K562 (cell line): ENCODE measurements around the gene CENPT. TPM values are rescaled to one million over a fixed set of nuclear protein-coding genes. Genes with fewer than 3 reads are reported as not detected.

Experiments used
- ATAC-seq: fragments of 200-7000 bp; cut with Tn5 transposase; 3 replicates; pipeline ENCODE4 v1.9.1; 2020; ENCODE audit warnings: moderate library complexity
- BruUV-seq: library from RNA; stranded (reverse); fragments of 400-500 nt; replicated peaks from 2 replicates; lab custom pipeline; 2021; lab: Mats Ljungman, UMichigan
- CTCF ChIA-PET: fragments of 300-600 bp; formaldehyde crosslinking; extraction: SDS; loops from one replicate; lab custom pipeline; 2021; ENCODE audit warnings: low intra/inter-chr PET ratio; lab: Yijun Ruan, JAX
- POLR2A ChIA-PET: fragments of 300-600, 350-650 bp; sonication (Branson Sonifier 250); formaldehyde crosslinking; extraction: SDS; loops from one replicate; lab custom pipeline; 2021; ENCODE audit warnings: antibody characterized with exemption, inconsistent platforms; lab: Yijun Ruan, JAX
- DNase-seq, 4 experiments: peaks; one replicate each; pipeline versions ENCODE4 v3.0.0 to v3.0.0-alpha.2; 2011 to 2018; ENCODE audit warnings: low spot score in 3 of 4, mixed read lengths in 3 of 4; ENCODE audit errors: extremely low read depth in 1 of 4
- FAIRE-seq: peaks from 2 replicates; lab custom pipeline; 2011; peaks lifted over from hg19 to GRCh38; lab: Jason Lieb, UNC
- H2AFZ ChIP-seq: 2 replicates; pipeline ENCODE4 v1.6.0; 2011; ENCODE audit warnings: low read depth, low read length, control low read depth, inconsistent platforms
- H3K27ac ChIP-seq: fragments of 200-600 bp; 3 replicates; pipeline ENCODE4 v1.8.0; 2011; ENCODE audit warnings: low read depth, mild to moderate bottlenecking, control low read depth, inconsistent platforms, low read length, moderate library complexity, mixed read lengths; ENCODE audit errors: extremely low read depth
- H3K27me3 ChIP-seq, 2 experiments: fragments of 300-600 bp in 1 of 2; 2 replicates in 1 of 2; 3 replicates in 1 of 2; pipeline versions ENCODE4 v1.6.0 to v1.8.0; 2011; ENCODE audit warnings: inconsistent platforms in 2 of 2, low read length in 2 of 2, mild to moderate bottlenecking in 1 of 2, mixed read lengths in 1 of 2, moderate library complexity in 1 of 2; ENCODE audit not compliant: control insufficient read depth in 2 of 2, insufficient read depth in 2 of 2
- H3K36me3 ChIP-seq: fragments of 300-600 bp; 3 replicates; pipeline ENCODE4 v1.8.0; 2011; ENCODE audit warnings: mild to moderate bottlenecking, low read length, inconsistent platforms; ENCODE audit not compliant: control insufficient read depth, insufficient read depth
- H3K4me1 ChIP-seq, 2 experiments: fragments of 200-600 bp in 1 of 2; replicated peaks in 1 of 2; 2 replicates in 1 of 2; 3 replicates in 1 of 2; pipeline versions ENCODE4 v1.5.1 to v1.8.0; 2011; ENCODE audit warnings: inconsistent platforms in 2 of 2, low read length in 2 of 2, mild to moderate bottlenecking in 1 of 2, mixed read lengths in 1 of 2, moderate library complexity in 1 of 2; ENCODE audit not compliant: control insufficient read depth in 2 of 2, insufficient read depth in 2 of 2
- H3K4me2 ChIP-seq: 2 replicates; pipeline ENCODE4 v1.6.1; 2011; ENCODE audit warnings: low read length, control low read depth, inconsistent platforms, mixed read lengths; ENCODE audit not compliant: insufficient read depth
- H3K4me3 ChIP-seq: fragments of 200-600 bp; sonication (generic), shearing (Covaris generic); 2 replicates; pipeline ENCODE4 v1.5.1; 2016; ENCODE audit warnings: control low read depth, inconsistent platforms
- H3K79me2 ChIP-seq: fragments of 200-600 bp; 3 replicates; pipeline ENCODE4 v1.8.0; 2011; ENCODE audit warnings: low read length, inconsistent platforms; ENCODE audit not compliant: control insufficient read depth, insufficient read depth
- H3K9ac ChIP-seq, 2 experiments: 2 replicates each; pipeline versions ENCODE4 v1.6.0 to v1.6.1; 2011; ENCODE audit warnings: low read depth in 2 of 2, low read length in 2 of 2, control low read depth in 1 of 2, inconsistent platforms in 1 of 2, mild to moderate bottlenecking in 1 of 2, mixed read lengths in 1 of 2; ENCODE audit not compliant: insufficient read depth in 1 of 2
- H3K9me1 ChIP-seq: one replicate; pipeline ENCODE4 v1.6.0; 2011; ENCODE audit warnings: inconsistent platforms, mild to moderate bottlenecking, low read length, moderate library complexity; ENCODE audit not compliant: control insufficient read depth, insufficient read depth
- H3K9me3 ChIP-seq: replicated peaks from 2 replicates; pipeline ENCODE4 v1.5.1; 2011; ENCODE audit warnings: low read depth, low read length, inconsistent platforms; ENCODE audit not compliant: control insufficient read depth, insufficient read depth
- H4K20me1 ChIP-seq: replicated peaks from 2 replicates; pipeline ENCODE4 v1.6.1; 2011; ENCODE audit warnings: low read length, inconsistent platforms, mixed read lengths; ENCODE audit not compliant: control insufficient read depth, insufficient read depth
- HOMEZ ChIP-seq: fragments of 250-450 bp; sonication (Bioruptor Pico); IDR thresholded peaks from 2 replicates; pipeline ENCODE4 v1.4.0; 2020; ENCODE audit warnings: mild to moderate bottlenecking, moderate library complexity
- LCOR ChIP-seq: sonication (generic); formaldehyde crosslinking; IDR thresholded peaks from 2 replicates; pipeline ENCODE4 v1.8.0; 2022; ENCODE audit warnings: mild to moderate bottlenecking, missing genetic modification reagents
- NUFIP1 ChIP-seq: fragments of 450-650 bp; IDR thresholded peaks from 2 replicates; pipeline ENCODE4 v1.6.1; 2018; ENCODE audit not compliant: partially characterized antibody
- PHF20 ChIP-seq: fragments of 450-650 bp; IDR thresholded peaks from 2 replicates; pipeline ENCODE4 v1.6.1; 2018; ENCODE audit not compliant: partially characterized antibody
- RB1 ChIP-seq: fragments of 450-650 bp; IDR thresholded peaks from 2 replicates; pipeline ENCODE4 v1.6.1; 2017; ENCODE audit warnings: low read depth, mild to moderate bottlenecking
- RBFOX2 ChIP-seq: fragments of 200-400 bp; formaldehyde crosslinking; IDR thresholded peaks from 2 replicates; pipeline ENCODE4 v1.6.1; 2017; ENCODE audit warnings: low read depth, mild to moderate bottlenecking, low read length, moderate library complexity
- ZBTB1 ChIP-seq: sonication (generic); formaldehyde crosslinking; IDR thresholded peaks from 2 replicates; pipeline ENCODE4 v1.8.1; 2023; ENCODE audit warnings: missing genetic modification reagents, low read depth, mild to moderate bottlenecking, borderline replicate concordance
- ZKSCAN3 ChIP-seq: fragments of 250-450 bp; sonication (Bioruptor Pico); IDR thresholded peaks from 2 replicates; pipeline ENCODE4 v1.4.0; 2020
- ZNF12 ChIP-seq: sonication (generic); formaldehyde crosslinking; IDR thresholded peaks from 2 replicates; pipeline ENCODE4 v1.4.0; 2020; ENCODE audit warnings: mild to moderate bottlenecking, missing genetic modification reagents
- ZNF395 ChIP-seq: fragments of 200-800 bp; sonication (Bioruptor generic); IDR thresholded peaks from 2 replicates; pipeline ENCODE4 v1.6.1; 2017; ENCODE audit warnings: missing genetic modification characterization, missing compliant biosample characterization
- ZNF583 ChIP-seq: fragments of 250-450 bp; sonication (Bioruptor Pico); IDR thresholded peaks from 2 replicates; pipeline ENCODE4 v1.4.0; 2020
- WGBS: fragments of 100-300 bp; shearing (Covaris generic); methylation state at CpG from one replicate; pipeline ENCODE4 v1.1.6; 2016; ENCODE audit warnings: low coverage, mixed read lengths; ENCODE audit not compliant: insufficient coverage; ENCODE audit errors: missing lambda C conversion rate; 5-methylcytosine and 5-hydroxymethylcytosine counted together
- in situ Hi-C: fragments of 300-500 bp; cut with MboI; formaldehyde crosslinking; loops from 4 replicates; pipeline ENCODE4 v1.15.0; 2018; ENCODE audit warnings: inconsistent platforms, mixed read lengths
- intact Hi-C: fragments of 100-400 bp; cut with micrococcal nuclease; formaldehyde crosslinking; loops from 2 replicates; pipeline ENCODE4 v1.14.2; 2022
- polyA plus RNA-seq, 8 experiments: library from polyadenylated mRNA; depleted of rRNA in 4 of 8; stranded (reverse) in 5 of 8; unstranded in 3 of 8; fragments of >200 nt; fragmentation: Nextera tagmentation in 2 of 8; fragmentation: Illumina TruSeq in 1 of 8; extraction: Ambion mirVana in 2 of 8; extraction: Trizol in 1 of 8; gene quantifications; 2 replicates each; pipeline versions ENCODE4 v1.2.1 to v1.2.3, GENCODE V29; 2011 to 2014; ENCODE audit warnings: inconsistent platforms in 1 of 8, missing spikeins in 1 of 8
- total RNA-seq, 7 experiments: library from RNA; depleted of rRNA in 6 of 7; stranded (reverse); fragments of >200 nt in 6 of 7; fragmentation: Illumina TruSeq in 2 of 7; extraction: Trizol in 2 of 7; gene quantifications; 2 replicates each; pipeline versions ENCODE4 v1.2.1 to v1.2.3, GENCODE V29; 2011 to 2021; ENCODE audit warnings: low replicate concordance in 1 of 7

The CENPT gene
- total and polyA plus RNA-seq, 9 of the 15 experiments (the other 6 are each of a cell fraction or from before 2014, with no cell fraction given): 3.6 to 94.2 (median 44.1) TPM

- 23% methylated on average over 24 of the region's 24 CpGs for WGBS
- no peak for FAIRE-seq
- ChIA-PET POLR2A (interaction anchor here (0.5 to 1.6 kb wide), 8 partner anchors 9 to 533 kb away, joined by 3 to 12 read pairs (median 3); partner anchors contain the start of gene GFOD2), CTCF (no interaction called here)
- in situ Hi-C loops (no loop called here), intact Hi-C loops (loop anchor here (5.0 kb wide), 1 partner anchor 135 kb away; no protein-coding TSS in a partner anchor)
- Histone ChIP-seq H3K36me3 (peaks cover 25% of the 10 kb centered on the region; the same call in 2 of the 3 replicates), H3K27ac (no peak overlapping the region; the same call in 2 of the 3 replicates), H3K4me1 (peaks cover 15 to 18% of the 10 kb centered on the region in 2 experiments; a peak in 4 of 5 replicates), H3K9me3 (no peaks in the 10 kb centered on the region), H3K9ac (peak overlapping the region in 1 of 2 experiments; percentile 86; a peak in 2 of 4 replicates), H3K4me3 (peak overlapping the region; percentile 98), H2AFZ (peak overlapping the region; percentile 98), H4K20me1 (no peaks in the 10 kb centered on the region), H3K79me2 (peaks cover 31% of the 10 kb centered on the region), H3K27me3 (no peaks in the 10 kb centered on the region), H3K4me2 (peak overlapping the region; percentile 92), H3K9me1 (no peaks in the 10 kb centered on the region)
- no peak for DNase-seq
- peak; percentile 9 for ATAC-seq
- BruUV-seq: no TSS peak
- TF ChIP-seq ZNF12 (CRISPR knock-in tag): no peak
- no peak for TF ChIP-seq ZBTB1
- TF ChIP-seq HOMEZ (CRISPR knock-in tag): no peak
- TF ChIP-seq ZNF583 (CRISPR knock-in tag): no peak
- TF ChIP-seq ZKSCAN3 (CRISPR knock-in tag): no peak
- no peak for TF ChIP-seq RBFOX2
- TF ChIP-seq PHF20: peak; percentile 19
- no peak for TF ChIP-seq ZNF395 (CRISPR knock-in tag)
- no peak for TF ChIP-seq NUFIP1
- 0 out of 2 replicates have a peak, but pooled peaks have one; percentile 4 for TF ChIP-seq RB1
- 0 out of 2 replicates have a peak, but pooled peaks have one; percentile 8 for TF ChIP-seq LCOR
Observed at GRCh38 chr16:67807148-67807682, 40.3 kb downstream of the CENPT start.
